Measurements from ENCODE around the gene PEAK3. TPM values are rescaled to one million over a fixed set of nuclear protein-coding genes. Genes with fewer than 3 reads are reported as not detected.

PEAK3 gene
- total and polyA plus RNA-seq, 9 of the 15 experiments (the other 6 are each of a cell fraction or from before 2014, with no cell fraction given), result 0.07 to 0.40 TPM; not detected in 7

- no peak for TF ChIP-seq MAFF (IDR thresholded peaks at IDR 0.05; ENCODE audit: low read length)
- TF ChIP-seq, protein P1, sequence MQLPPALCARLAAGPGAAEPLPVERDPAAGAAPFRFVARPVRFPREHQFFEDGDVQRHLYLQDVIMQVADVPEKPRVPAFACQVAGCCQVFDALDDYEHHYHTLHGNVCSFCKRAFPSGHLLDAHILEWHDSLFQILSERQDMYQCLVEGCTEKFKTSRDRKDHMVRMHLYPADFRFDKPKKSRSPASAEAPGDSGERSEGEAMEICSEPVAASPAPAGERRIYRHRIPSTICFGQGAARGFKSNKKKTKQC (CRISPR knock-in tag; IDR thresholded peaks at IDR 0.05), result no peak
- no peak for TF ChIP-seq ATF1 (CRISPR knock-in tag; IDR thresholded peaks at IDR 0.05)
- no peak for TF ChIP-seq ATF1 (tag; IDR thresholded peaks at IDR 0.05)
- TF ChIP-seq, protein P2, sequence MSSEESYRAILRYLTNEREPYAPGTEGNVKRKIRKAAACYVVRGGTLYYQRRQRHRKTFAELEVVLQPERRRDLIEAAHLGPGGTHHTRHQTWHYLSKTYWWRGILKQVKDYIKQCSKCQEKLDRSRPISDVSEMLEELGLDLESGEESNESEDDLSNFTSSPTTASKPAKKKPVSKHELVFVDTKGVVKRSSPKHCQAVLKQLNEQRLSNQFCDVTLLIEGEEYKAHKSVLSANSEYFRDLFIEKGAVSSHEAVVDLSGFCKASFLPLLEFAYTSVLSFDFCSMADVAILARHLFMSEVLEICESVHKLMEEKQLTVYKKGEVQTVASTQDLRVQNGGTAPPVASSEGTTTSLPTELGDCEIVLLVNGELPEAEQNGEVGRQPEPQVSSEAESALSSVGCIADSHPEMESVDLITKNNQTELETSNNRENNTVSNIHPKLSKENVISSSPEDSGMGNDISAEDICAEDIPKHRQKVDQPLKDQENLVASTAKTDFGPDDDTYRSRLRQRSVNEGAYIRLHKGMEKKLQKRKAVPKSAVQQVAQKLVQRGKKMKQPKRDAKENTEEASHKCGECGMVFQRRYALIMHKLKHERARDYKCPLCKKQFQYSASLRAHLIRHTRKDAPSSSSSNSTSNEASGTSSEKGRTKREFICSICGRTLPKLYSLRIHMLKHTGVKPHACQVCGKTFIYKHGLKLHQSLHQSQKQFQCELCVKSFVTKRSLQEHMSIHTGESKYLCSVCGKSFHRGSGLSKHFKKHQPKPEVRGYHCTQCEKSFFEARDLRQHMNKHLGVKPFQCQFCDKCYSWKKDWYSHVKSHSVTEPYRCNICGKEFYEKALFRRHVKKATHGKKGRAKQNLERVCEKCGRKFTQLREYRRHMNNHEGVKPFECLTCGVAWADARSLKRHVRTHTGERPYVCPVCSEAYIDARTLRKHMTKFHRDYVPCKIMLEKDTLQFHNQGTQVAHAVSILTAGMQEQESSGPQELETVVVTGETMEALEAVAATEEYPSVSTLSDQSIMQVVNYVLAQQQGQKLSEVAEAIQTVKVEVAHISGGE (CRISPR knock-in tag; IDR thresholded peaks at IDR 0.05), result no peak
- TF ChIP-seq SRSF3 (IDR thresholded peaks at IDR 0.05; ENCODE audit: insufficient read depth, low read length), result no peak
- no peak for TF ChIP-seq ZNF584 (CRISPR knock-in tag; IDR thresholded peaks at IDR 0.05; ENCODE audit: low read depth)
- TF ChIP-seq, protein P3, sequence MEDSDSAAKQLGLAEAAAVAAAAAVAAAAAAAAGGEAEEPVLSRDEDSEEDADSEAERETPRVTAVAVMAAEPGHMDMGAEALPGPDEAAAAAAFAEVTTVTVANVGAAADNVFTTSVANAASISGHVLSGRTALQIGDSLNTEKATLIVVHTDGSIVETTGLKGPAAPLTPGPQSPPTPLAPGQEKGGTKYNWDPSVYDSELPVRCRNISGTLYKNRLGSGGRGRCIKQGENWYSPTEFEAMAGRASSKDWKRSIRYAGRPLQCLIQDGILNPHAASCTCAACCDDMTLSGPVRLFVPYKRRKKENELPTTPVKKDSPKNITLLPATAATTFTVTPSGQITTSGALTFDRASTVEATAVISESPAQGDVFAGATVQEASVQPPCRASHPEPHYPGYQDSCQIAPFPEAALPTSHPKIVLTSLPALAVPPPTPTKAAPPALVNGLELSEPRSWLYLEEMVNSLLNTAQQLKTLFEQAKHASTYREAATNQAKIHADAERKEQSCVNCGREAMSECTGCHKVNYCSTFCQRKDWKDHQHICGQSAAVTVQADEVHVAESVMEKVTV (CRISPR knock-in tag; IDR thresholded peaks at IDR 0.05), result peak; percentile 58; the same call in 1 of the 2 replicates
- TF ChIP-seq ZNF436 (CRISPR knock-in tag; IDR thresholded peaks at IDR 0.05), result no peak
- no peak for TF ChIP-seq TAF1 (IDR thresholded peaks at IDR 0.05; ENCODE audit: control insufficient read depth, extremely low read depth, insufficient read depth, low read length, severe bottlenecking)
- no peak for TF ChIP-seq SNRNP70 (optimal IDR thresholded peaks at IDR 0.05; ENCODE audit: low read depth, low read length)
- TF ChIP-seq ZNF592 (IDR thresholded peaks at IDR 0.05), result no peak
- 0 out of 4 replicates have a peak, but pooled peaks of 1 of the 2 experiments have one; percentile 26 for TF ChIP-seq MAZ (CRISPR knock-in tag; conservative IDR thresholded peaks at IDR 0.05 in 1 of 2, IDR thresholded peaks at IDR 0.05 in 1 of 2)
- TF ChIP-seq ZFPM2 (CRISPR knock-in tag; IDR thresholded peaks at IDR 0.05), result no peak
Measured at GRCh38 chr19:2315818-2316353, 33.9 kb upstream of the PEAK3 start (continued).
